Transverse colon (tissue), 4 donors: ENCODE data around the gene TMEM178B. TPM values are rescaled to one million over a fixed set of nuclear protein-coding genes. Genes with fewer than 3 reads are reported as not detected.

Experiments
- DNase-seq: peaks from one replicate; pipeline ENCODE4 v3.0.0-alpha.2; 2019
- H3K27ac ChIP-seq, 4 donors: fragments of 200-600 bp; sonication (generic); 2 replicates each; pipeline ENCODE4 v1.5.1; 2016 to 2018; ENCODE audit warnings: inconsistent platforms in 4 of 4
- H3K27me3 ChIP-seq: fragments of 200-600 bp; sonication (generic); 2 replicates; pipeline ENCODE4 v1.5.1; 2017; ENCODE audit warnings: inconsistent platforms
- H3K36me3 ChIP-seq, 4 donors: fragments of 200-600 bp; sonication (generic); 2 replicates each; pipeline ENCODE4 v1.5.1; 2017 to 2019; ENCODE audit warnings: inconsistent platforms in 4 of 4
- H3K4me1 ChIP-seq, 4 donors: fragments of 200-600 bp; sonication (generic); 2 replicates each; pipeline ENCODE4 v1.5.1; 2017 to 2020; ENCODE audit warnings: inconsistent platforms in 4 of 4
- H3K4me3 ChIP-seq, 4 donors: fragments of 200-600 bp; sonication (generic); 1 replicate in 1 of 4; 2 replicates in 3 of 4; pipeline versions ENCODE4 v1.5.1 to v1.6.1; 2017 to 2019; ENCODE audit warnings: inconsistent platforms in 4 of 4
- H3K9me3 ChIP-seq, 2 donors: fragments of 200-600 bp; sonication (generic); 2 replicates each; pipeline ENCODE4 v1.5.1; 2017 to 2019; ENCODE audit warnings: inconsistent platforms in 2 of 2
- EP300 ChIP-seq: sonication (generic); formaldehyde crosslinking; IDR thresholded peaks from one replicate; pipeline ENCODE4 v1.6.1; 2017; ENCODE audit warnings: antibody characterized with exemption, low read depth
- POLR2A ChIP-seq: fragments of 450-650 bp; IDR thresholded peaks from one replicate; pipeline ENCODE4 v1.6.1; 2016; ENCODE audit warnings: antibody characterized with exemption, mild to moderate bottlenecking, moderate library complexity
- POLR2AphosphoS5 ChIP-seq, 3 donors: sonication (generic); formaldehyde crosslinking; IDR thresholded peaks; one replicate each; pipeline ENCODE4 v1.6.1; 2016; ENCODE audit warnings: antibody characterized with exemption in 3 of 3
- WGBS, 2 donors: methylation state at CpG; one replicate each; pipeline ENCODE4 v1.1.5; 2018; ENCODE audit warnings: low coverage in 1 of 2; 5-methylcytosine and 5-hydroxymethylcytosine counted together
- in situ Hi-C, 4 donors: fragments of 200-750 bp; cut with MboI; loops; one replicate each; pipeline versions ENCODE4 v1.15.0 to v1.15.1; 2017; ENCODE audit warnings: low sequenced_read_pairs in 3 of 4, low pct_ligation_motif_present in 1 of 4, low pct_unique_long_range_greater_than_20kb in 1 of 4
- intact Hi-C: fragments of 100-400 bp; cut with DNase I; formaldehyde crosslinking; loops from one replicate; pipeline ENCODE4 v1.15.1; 2023; ENCODE audit warnings: low total_unique reads
- total RNA-seq, 4 donors: library from RNA; depleted of rRNA; stranded (reverse); fragments of >200 nt; gene quantifications; one replicate each; pipeline ENCODE4 v1.1.0, GENCODE V29; 2016
- TF ChIP-seq, protein P1 (sequence below), 5 experiments: fragments of 200-600 bp in 3 of 5; fragments of 450-650 bp in 2 of 5; sonication (generic) in 3 of 5; IDR thresholded peaks; 1 replicate in 2 of 5; 2 replicates in 3 of 5; pipeline ENCODE4 v1.5.1; 2016 to 2017; ENCODE audit warnings: antibody characterized with exemption in 5 of 5, inconsistent platforms in 3 of 5, mild to moderate bottlenecking in 2 of 5, moderate library complexity in 1 of 5

The TMEM178B gene
- total RNA-seq, 4 donors from 2014 or later: 0.32 to 0.82 (median 0.39) TPM

DNA sequence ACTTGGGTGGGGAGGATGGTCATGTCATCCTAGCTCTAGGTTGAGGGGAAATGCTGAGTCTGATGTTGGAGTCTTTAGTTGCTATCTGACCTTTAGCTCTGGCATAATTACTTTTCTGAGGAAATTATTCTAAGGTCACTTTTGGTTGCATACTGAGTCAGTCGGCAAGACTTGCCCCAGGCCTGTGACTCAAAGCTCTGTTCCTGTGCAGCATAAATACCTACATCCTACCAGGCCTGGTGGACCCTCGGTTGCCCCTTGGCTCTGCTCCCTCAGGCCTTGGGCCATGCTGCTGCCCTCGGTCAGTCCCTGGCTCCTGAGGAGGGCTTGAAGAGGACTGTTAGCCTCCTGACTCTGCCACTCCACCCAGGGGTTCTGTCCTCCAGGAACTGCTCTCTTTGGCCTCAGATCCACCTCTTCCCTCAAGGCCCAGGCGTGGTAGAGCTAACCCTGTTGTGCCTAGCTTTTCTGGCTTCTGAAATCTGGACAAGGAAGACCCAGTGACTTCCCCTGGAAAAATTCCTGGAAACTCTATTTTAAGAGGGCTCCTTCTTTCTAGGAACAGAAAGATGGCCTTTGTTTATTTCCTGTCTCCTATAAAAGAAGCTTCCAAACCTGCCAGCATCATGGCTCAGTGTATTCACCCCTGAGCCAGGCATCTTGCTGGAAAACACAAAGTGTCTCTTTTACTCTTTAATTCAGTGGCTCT is 71.2 kb downstream of the TMEM178B start:
- no peak for DNase-seq
- Histone ChIP-seq H3K4me1 (no peaks in the 10 kb centered on the region), H3K4me3 (no peak overlapping the region), H3K27ac (no peak overlapping the region), H3K36me3 (no peaks in the 10 kb centered on the region), H3K27me3 (no peaks in the 10 kb centered on the region), H3K9me3 (no peaks in the 10 kb centered on the region)
- intact Hi-C loops: no loop called here
- WGBS, 2 donors: 52 to 83% methylated on average over 1 to 4 of the region's 4 CpGs
- in situ Hi-C loops: no loop called here
- TF ChIP-seq, protein P1, sequence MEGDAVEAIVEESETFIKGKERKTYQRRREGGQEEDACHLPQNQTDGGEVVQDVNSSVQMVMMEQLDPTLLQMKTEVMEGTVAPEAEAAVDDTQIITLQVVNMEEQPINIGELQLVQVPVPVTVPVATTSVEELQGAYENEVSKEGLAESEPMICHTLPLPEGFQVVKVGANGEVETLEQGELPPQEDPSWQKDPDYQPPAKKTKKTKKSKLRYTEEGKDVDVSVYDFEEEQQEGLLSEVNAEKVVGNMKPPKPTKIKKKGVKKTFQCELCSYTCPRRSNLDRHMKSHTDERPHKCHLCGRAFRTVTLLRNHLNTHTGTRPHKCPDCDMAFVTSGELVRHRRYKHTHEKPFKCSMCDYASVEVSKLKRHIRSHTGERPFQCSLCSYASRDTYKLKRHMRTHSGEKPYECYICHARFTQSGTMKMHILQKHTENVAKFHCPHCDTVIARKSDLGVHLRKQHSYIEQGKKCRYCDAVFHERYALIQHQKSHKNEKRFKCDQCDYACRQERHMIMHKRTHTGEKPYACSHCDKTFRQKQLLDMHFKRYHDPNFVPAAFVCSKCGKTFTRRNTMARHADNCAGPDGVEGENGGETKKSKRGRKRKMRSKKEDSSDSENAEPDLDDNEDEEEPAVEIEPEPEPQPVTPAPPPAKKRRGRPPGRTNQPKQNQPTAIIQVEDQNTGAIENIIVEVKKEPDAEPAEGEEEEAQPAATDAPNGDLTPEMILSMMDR (IDR thresholded peaks at IDR 0.05): no peak
- TF ChIP-seq POLR2AphosphoS5 (IDR thresholded peaks at IDR 0.05) (no peak), EP300 (no peak), POLR2A (no peak)

GRCh38 chr7:141145630-141145982 is 71.7 kb downstream of the TMEM178B start:
- Histone ChIP-seq H3K27ac (no peak overlapping the region), H3K4me3 (no peak overlapping the region), H3K27me3 (no peaks in the 10 kb centered on the region), H3K36me3 (no peaks in the 10 kb centered on the region), H3K4me1 (no peaks in the 10 kb centered on the region), H3K9me3 (no peaks in the 10 kb centered on the region)
- TF ChIP-seq POLR2AphosphoS5 (IDR thresholded peaks at IDR 0.05) (no peak), POLR2A (no peak), EP300 (no peak)
- TF ChIP-seq, protein P1 (IDR thresholded peaks at IDR 0.05): no peak
- intact Hi-C loops: no loop called here
- in situ Hi-C loops: no loop called here
- 52% methylated on average over 3 of the region's 3 CpGs; no CpG with 5 or more reads in 1 of the 2 donors for WGBS, 2 donors
- DNase-seq: no peak

GRCh38 chr7:141147482-141147881 is 73.6 kb downstream of the TMEM178B start:
- Histone ChIP-seq H3K4me3 (no peak overlapping the region), H3K27me3 (no peaks in the 10 kb centered on the region), H3K27ac (no peak overlapping the region), H3K4me1 (no peaks in the 10 kb centered on the region), H3K36me3 (no peaks in the 10 kb centered on the region), H3K9me3 (no peaks in the 10 kb centered on the region)
- intact Hi-C loops: no loop called here
- TF ChIP-seq POLR2AphosphoS5 (IDR thresholded peaks at IDR 0.05): no peak
- TF ChIP-seq, protein P1 (IDR thresholded peaks at IDR 0.05): no peak
- TF ChIP-seq EP300: no peak
- no peak for TF ChIP-seq POLR2A
- 69 to 82% methylated on average over 4 of the region's 4 CpGs for WGBS, 2 donors
- in situ Hi-C loops: no loop called here
- no peak for DNase-seq

DNA sequence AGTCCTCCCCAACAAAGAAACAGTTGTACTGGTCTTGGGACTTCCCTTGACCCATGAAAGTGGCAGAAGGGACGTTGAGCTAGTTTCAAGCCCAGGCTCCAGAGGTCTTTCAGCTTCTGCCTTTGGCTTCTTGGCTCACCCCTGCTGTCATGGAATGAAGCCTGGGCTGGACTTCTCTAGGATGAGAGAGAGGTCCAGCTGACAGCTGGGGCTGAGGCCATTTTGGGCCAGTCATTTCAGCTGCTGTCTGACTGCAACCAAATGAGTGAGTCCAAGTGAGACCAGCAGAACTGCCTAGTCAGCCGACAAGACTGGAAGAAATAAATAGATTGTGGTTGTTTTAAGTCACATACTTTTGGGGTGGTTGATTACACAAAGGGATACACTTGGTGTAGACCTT is 76.6 kb downstream of the TMEM178B start:
- no peak overlapping the region for H3K27ac ChIP-seq
- no peak overlapping the region for H3K4me3 ChIP-seq
- H3K9me3 ChIP-seq: no peaks in the 10 kb centered on the region
- in situ Hi-C loops: no loop called here
- H3K36me3 ChIP-seq: no peaks in the 10 kb centered on the region
- no peaks in the 10 kb centered on the region for H3K4me1 ChIP-seq
- TF ChIP-seq POLR2A (no peak), EP300 (no peak), POLR2AphosphoS5 (IDR thresholded peaks at IDR 0.05) (no peak)
- TF ChIP-seq, protein P1 (IDR thresholded peaks at IDR 0.05): no peak
- intact Hi-C loops: no loop called here
- no peaks in the 10 kb centered on the region for H3K27me3 ChIP-seq
- DNase-seq: no peak
- 65% methylated on average over 2 of the region's 2 CpGs; no CpG with 5 or more reads in 1 of the 2 donors for WGBS, 2 donors
